GM12872 (cell line): ENCODE results near the gene GOSR1.

Source experiments
- TF ChIP-seq, protein P1 (sequence below): IDR thresholded peaks from 3 replicates; pipeline ENCODE4 v1.5.1; 2011; ENCODE audit warnings: low read depth, mild to moderate bottlenecking, low read length, moderate library complexity; ENCODE audit not compliant: insufficient read depth

The GOSR1 gene

DNA sequence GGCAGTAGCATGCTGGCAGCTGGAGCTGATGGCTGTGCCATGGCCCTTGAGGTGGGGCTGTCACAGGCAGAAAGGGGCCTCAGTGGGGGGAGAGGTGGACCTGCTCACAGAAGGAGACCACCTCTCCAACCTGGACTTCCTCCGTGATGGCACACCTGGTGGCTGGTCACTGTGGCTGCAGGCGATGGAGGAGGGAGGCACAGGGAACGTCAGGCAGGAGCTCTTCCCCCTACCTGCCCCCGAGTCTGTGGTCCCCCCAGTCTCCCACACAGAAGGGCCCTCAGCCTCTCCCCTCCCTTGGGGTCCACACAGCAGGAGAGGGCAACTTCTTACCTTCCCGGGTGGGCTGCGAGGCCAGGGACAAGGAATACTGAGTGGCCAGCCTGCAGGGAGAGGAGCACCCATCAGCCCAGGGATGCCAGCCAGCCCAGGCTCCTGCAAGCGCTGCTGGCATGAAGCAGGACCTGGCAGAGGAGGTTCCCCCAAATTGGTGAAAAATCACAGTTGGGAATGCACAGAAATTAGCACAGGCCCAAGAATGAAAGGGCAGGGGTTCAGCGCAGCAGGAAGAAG is 96.5 kb downstream of the GOSR1 start:
- TF ChIP-seq, protein P1, sequence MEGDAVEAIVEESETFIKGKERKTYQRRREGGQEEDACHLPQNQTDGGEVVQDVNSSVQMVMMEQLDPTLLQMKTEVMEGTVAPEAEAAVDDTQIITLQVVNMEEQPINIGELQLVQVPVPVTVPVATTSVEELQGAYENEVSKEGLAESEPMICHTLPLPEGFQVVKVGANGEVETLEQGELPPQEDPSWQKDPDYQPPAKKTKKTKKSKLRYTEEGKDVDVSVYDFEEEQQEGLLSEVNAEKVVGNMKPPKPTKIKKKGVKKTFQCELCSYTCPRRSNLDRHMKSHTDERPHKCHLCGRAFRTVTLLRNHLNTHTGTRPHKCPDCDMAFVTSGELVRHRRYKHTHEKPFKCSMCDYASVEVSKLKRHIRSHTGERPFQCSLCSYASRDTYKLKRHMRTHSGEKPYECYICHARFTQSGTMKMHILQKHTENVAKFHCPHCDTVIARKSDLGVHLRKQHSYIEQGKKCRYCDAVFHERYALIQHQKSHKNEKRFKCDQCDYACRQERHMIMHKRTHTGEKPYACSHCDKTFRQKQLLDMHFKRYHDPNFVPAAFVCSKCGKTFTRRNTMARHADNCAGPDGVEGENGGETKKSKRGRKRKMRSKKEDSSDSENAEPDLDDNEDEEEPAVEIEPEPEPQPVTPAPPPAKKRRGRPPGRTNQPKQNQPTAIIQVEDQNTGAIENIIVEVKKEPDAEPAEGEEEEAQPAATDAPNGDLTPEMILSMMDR, result no peak

DNA sequence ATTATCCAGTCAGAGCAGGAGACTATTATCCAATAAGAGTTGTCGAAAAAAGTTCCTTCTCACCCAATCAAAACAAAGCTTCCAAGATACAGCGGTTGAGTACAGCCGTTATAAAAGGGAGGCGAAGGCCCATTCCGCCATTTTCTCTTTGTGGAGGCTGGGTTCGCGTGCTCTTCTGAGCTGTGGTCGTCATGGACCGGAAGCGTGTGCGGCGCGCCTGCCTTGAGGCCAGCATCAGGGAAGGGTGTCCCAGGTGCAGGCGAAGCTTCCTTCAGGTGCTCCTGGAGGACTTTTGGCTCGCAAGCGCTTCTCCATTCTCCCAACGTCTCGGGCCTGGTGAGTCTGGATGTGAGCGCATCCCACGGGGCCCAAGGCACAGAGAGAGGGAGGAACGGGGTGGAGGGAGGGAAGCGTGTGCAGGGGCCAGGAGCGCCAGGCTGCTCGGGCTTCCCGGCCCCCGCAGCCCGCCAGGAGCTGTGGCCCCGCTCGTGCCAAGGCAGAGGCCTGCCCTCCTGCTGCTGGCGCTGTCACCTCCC is 99.2 kb downstream of the GOSR1 start:
- TF ChIP-seq, protein P1, result no peak
